Neural cell (in vitro differentiated cells): ENCODE data around the gene CD40.

Experiments used
- CTCF ChIP-seq: fragments of 450-650 bp; IDR thresholded peaks from 2 replicates; pipeline ENCODE4 v1.5.1; 2014; ENCODE audit warnings: antibody characterized with exemption, mild to moderate bottlenecking, moderate library complexity; ENCODE audit not compliant: poor library complexity, severe bottlenecking
- EP300 ChIP-seq: fragments of 450-650 bp; conservative IDR thresholded peaks from 2 replicates; pipeline ENCODE4 v1.6.1; 2014; ENCODE audit warnings: antibody characterized with exemption, mild to moderate bottlenecking, moderate library complexity; ENCODE audit not compliant: poor library complexity, severe bottlenecking
- EZH2 ChIP-seq: fragments of 200-600, 300-800 bp; shearing (Covaris generic), sonication (generic); IDR thresholded peaks from 2 replicates; pipeline ENCODE4 v1.6.1; 2014; ENCODE audit warnings: antibody characterized with exemption, low read length, borderline replicate concordance, mild to moderate bottlenecking; ENCODE audit not compliant: insufficient read depth, poor library complexity, severe bottlenecking
- MXI1 ChIP-seq: fragments of 450-650 bp; conservative IDR thresholded peaks from 2 replicates; pipeline ENCODE4 v1.6.1; 2014; ENCODE audit warnings: antibody characterized with exemption, mild to moderate bottlenecking; ENCODE audit not compliant: poor library complexity, severe bottlenecking
- POLR2AphosphoS5 ChIP-seq: IDR thresholded peaks from 2 replicates; pipeline ENCODE4 v1.6.1; 2012
- RAD21 ChIP-seq: fragments of 450-650 bp; conservative IDR thresholded peaks from 2 replicates; pipeline ENCODE4 v1.6.1; 2014; ENCODE audit warnings: antibody characterized with exemption, mild to moderate bottlenecking, moderate library complexity
- TAF1 ChIP-seq: IDR thresholded peaks from 2 replicates; pipeline ENCODE4 v1.6.1; 2012; ENCODE audit warnings: low read depth
- TF ChIP-seq, protein P1 (sequence below): IDR thresholded peaks from 2 replicates; pipeline ENCODE4 v1.6.1; 2012; ENCODE audit warnings: borderline replicate concordance

GRCh38 chr20:46144432-46145025, 26.4 kb downstream of the CD40 start:
- TF ChIP-seq RAD21 (no peak), EZH2 (no peak), CTCF (no peak), MXI1 (no peak), POLR2AphosphoS5 (no peak), TAF1 (no peak), EP300 (no peak)
- TF ChIP-seq, protein P1, sequence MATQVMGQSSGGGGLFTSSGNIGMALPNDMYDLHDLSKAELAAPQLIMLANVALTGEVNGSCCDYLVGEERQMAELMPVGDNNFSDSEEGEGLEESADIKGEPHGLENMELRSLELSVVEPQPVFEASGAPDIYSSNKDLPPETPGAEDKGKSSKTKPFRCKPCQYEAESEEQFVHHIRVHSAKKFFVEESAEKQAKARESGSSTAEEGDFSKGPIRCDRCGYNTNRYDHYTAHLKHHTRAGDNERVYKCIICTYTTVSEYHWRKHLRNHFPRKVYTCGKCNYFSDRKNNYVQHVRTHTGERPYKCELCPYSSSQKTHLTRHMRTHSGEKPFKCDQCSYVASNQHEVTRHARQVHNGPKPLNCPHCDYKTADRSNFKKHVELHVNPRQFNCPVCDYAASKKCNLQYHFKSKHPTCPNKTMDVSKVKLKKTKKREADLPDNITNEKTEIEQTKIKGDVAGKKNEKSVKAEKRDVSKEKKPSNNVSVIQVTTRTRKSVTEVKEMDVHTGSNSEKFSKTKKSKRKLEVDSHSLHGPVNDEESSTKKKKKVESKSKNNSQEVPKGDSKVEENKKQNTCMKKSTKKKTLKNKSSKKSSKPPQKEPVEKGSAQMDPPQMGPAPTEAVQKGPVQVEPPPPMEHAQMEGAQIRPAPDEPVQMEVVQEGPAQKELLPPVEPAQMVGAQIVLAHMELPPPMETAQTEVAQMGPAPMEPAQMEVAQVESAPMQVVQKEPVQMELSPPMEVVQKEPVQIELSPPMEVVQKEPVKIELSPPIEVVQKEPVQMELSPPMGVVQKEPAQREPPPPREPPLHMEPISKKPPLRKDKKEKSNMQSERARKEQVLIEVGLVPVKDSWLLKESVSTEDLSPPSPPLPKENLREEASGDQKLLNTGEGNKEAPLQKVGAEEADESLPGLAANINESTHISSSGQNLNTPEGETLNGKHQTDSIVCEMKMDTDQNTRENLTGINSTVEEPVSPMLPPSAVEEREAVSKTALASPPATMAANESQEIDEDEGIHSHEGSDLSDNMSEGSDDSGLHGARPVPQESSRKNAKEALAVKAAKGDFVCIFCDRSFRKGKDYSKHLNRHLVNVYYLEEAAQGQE = no peak
